SK-N-SH (cell line): ENCODE measurements around the gene CEP44. TPM values are rescaled to one million over a fixed set of nuclear protein-coding genes. Genes with fewer than 3 reads are reported as not detected.

ENCODE experiments used
- CTCF ChIA-PET: fragments of 300-600, 350-600 bp; formaldehyde crosslinking; extraction: SDS; loops from one replicate; lab custom pipeline; 2021; lab: Yijun Ruan, JAX
- POLR2A ChIA-PET: fragments of 350-600 bp; sonication (Branson Sonifier 250); formaldehyde crosslinking; extraction: SDS; loops from one replicate; lab custom pipeline; 2020; ENCODE audit warnings: antibody characterized with exemption, inconsistent platforms; lab: Yijun Ruan, JAX
- DNase-seq: peaks from one replicate; pipeline ENCODE4 v3.0.0; 2012
- H2AFZ ChIP-seq: fragments of 200-600 bp; sonication (generic); 2 replicates; pipeline ENCODE4 v1.8.1; 2016; ENCODE audit warnings: antibody characterized with exemption, mild to moderate bottlenecking, low read depth
- H3F3A ChIP-seq: fragments of 200-600 bp; sonication (generic); replicated peaks from 2 replicates; pipeline ENCODE3; 2016; ENCODE audit warnings: antibody characterized with exemption, mild to moderate bottlenecking; ENCODE audit not compliant: insufficient read depth
- H3K27ac ChIP-seq, 2 experiments: fragments of 200-500 bp in 1 of 2; fragments of 200-600 bp in 1 of 2; sonication (Bioruptor generic) in 1 of 2; sonication (generic), shearing (Covaris generic) in 1 of 2; 2 replicates each; pipeline versions ENCODE4 v1.5.1 to v1.6.1; 2014 to 2016; ENCODE audit warnings: low read depth in 2 of 2, inconsistent platforms in 1 of 2, low read length in 1 of 2, mild to moderate bottlenecking in 1 of 2, mixed read lengths in 1 of 2
- H3K27me3 ChIP-seq: fragments of 200-600 bp; sonication (generic), shearing (Covaris generic); 2 replicates; pipeline ENCODE4 v1.6.1; 2016; ENCODE audit warnings: mixed run types; ENCODE audit not compliant: insufficient read depth
- H3K36me3 ChIP-seq, 2 experiments: fragments of 200-500 bp in 1 of 2; fragments of 200-600 bp in 1 of 2; sonication (Bioruptor generic) in 1 of 2; sonication (generic) in 1 of 2; replicated peaks in 1 of 2; 2 replicates each; pipeline versions ENCODE3 to v1.5.1; 2014 to 2016; ENCODE audit warnings: low read length in 1 of 2, mild to moderate bottlenecking in 1 of 2; ENCODE audit not compliant: insufficient read depth in 2 of 2, control insufficient read depth in 1 of 2
- H3K4me1 ChIP-seq, 2 experiments: fragments of 200-500 bp in 1 of 2; fragments of 200-600 bp in 1 of 2; sonication (Bioruptor generic) in 1 of 2; sonication (generic), shearing (Covaris generic) in 1 of 2; 2 replicates each; pipeline versions ENCODE4 v1.5.1 to v1.6.1; 2014 to 2016; ENCODE audit warnings: low read depth in 1 of 2, low read length in 1 of 2, mixed run types in 1 of 2; ENCODE audit not compliant: insufficient read depth in 2 of 2, control insufficient read depth in 1 of 2
- H3K4me2 ChIP-seq: fragments of 200-600 bp; sonication (generic), shearing (Covaris generic); 2 replicates; pipeline ENCODE4 v1.6.1; 2017; ENCODE audit warnings: mixed run types
- H3K4me3 ChIP-seq, 2 experiments: fragments of 200-500 bp in 1 of 2; fragments of 200-600 bp in 1 of 2; sonication (Bioruptor generic) in 1 of 2; sonication (generic), shearing (Covaris generic) in 1 of 2; 2 replicates each; pipeline versions ENCODE4 v1.5.1 to v1.8.1; 2014 to 2016; ENCODE audit warnings: low read depth in 2 of 2, inconsistent platforms in 1 of 2, low read length in 1 of 2, mild to moderate bottlenecking in 1 of 2, mixed read lengths in 1 of 2, moderate library complexity in 1 of 2
- H3K79me2 ChIP-seq: fragments of 200-600 bp; sonication (generic); 2 replicates; pipeline ENCODE4 v1.8.1; 2017; ENCODE audit warnings: mild to moderate bottlenecking; ENCODE audit not compliant: insufficient read depth
- H3K9ac ChIP-seq: fragments of 200-600 bp; sonication (generic); 2 replicates; pipeline ENCODE4 v1.6.1; 2017; ENCODE audit warnings: mixed run types
- H3K9me2 ChIP-seq: fragments of 200-600 bp; sonication (generic); 2 replicates; pipeline ENCODE4 v1.6.1; 2017; ENCODE audit warnings: mixed run types
- H3K9me3 ChIP-seq: fragments of 200-600 bp; sonication (generic); 2 replicates; pipeline ENCODE4 v1.6.1; 2017; ENCODE audit warnings: mixed run types, mild to moderate bottlenecking, moderate library complexity
- H4K20me1 ChIP-seq: fragments of 200-600 bp; sonication (generic); 2 replicates; pipeline ENCODE4 v1.6.1; 2017; ENCODE audit warnings: mild to moderate bottlenecking, mixed run types; ENCODE audit not compliant: insufficient read depth
- EP300 ChIP-seq, 2 experiments: IDR thresholded peaks; 2 replicates each; pipeline versions ENCODE4 v1.4.0 to v1.6.1; 2012; ENCODE audit warnings: borderline replicate concordance in 1 of 2, low read depth in 1 of 2, low read length in 1 of 2
- FOSL2 ChIP-seq: IDR thresholded peaks from 2 replicates; pipeline ENCODE4 v1.4.0; 2012; ENCODE audit warnings: low read depth, mild to moderate bottlenecking, moderate library complexity, borderline replicate concordance
- FOXJ3 ChIP-seq: sonication (generic); formaldehyde crosslinking; IDR thresholded peaks from 2 replicates; pipeline ENCODE4 v1.5.1; 2020; ENCODE audit warnings: mild to moderate bottlenecking, missing genetic modification reagents
- FOXM1 ChIP-seq: IDR thresholded peaks from 2 replicates; pipeline ENCODE4 v1.4.0; 2012; ENCODE audit warnings: low read depth, mild to moderate bottlenecking
- GABPA ChIP-seq: IDR thresholded peaks from 2 replicates; pipeline ENCODE4 v1.4.0; 2012; ENCODE audit warnings: low read depth, mild to moderate bottlenecking
- JUND ChIP-seq: IDR thresholded peaks from 2 replicates; pipeline ENCODE4 v1.4.0; 2012
- NFIC ChIP-seq: IDR thresholded peaks from 2 replicates; pipeline ENCODE4 v1.4.0; 2012; ENCODE audit warnings: borderline replicate concordance
- NRF1 ChIP-seq: IDR thresholded peaks from 2 replicates; pipeline ENCODE4 v1.6.1; 2012; ENCODE audit warnings: low read depth, mild to moderate bottlenecking, low read length
- POLR2AphosphoS5 ChIP-seq: IDR thresholded peaks from 2 replicates; pipeline ENCODE4 v1.6.1; 2012; ENCODE audit warnings: low read depth, low read length
- RFX5 ChIP-seq: IDR thresholded peaks from 2 replicates; pipeline ENCODE4 v1.6.1; 2012; ENCODE audit warnings: mild to moderate bottlenecking, improper control_type of control experiment, low read length
- TCF12 ChIP-seq: IDR thresholded peaks from 2 replicates; pipeline ENCODE4 v1.4.0; 2012
- YY1 ChIP-seq: IDR thresholded peaks from 2 replicates; pipeline ENCODE4 v1.4.0; 2012; ENCODE audit warnings: low read depth, mild to moderate bottlenecking
- WGBS: methylation state at CpG from one replicate; pipeline ENCODE4 v1.1.6; 2017; ENCODE audit warnings: low lambda C conversion rate; 5-methylcytosine and 5-hydroxymethylcytosine counted together
- polyA plus RNA-seq, 3 experiments: library from polyadenylated mRNA; depleted of rRNA; stranded (reverse); fragments of >200 nt; gene quantifications; 2 replicates each; pipeline ENCODE4 v1.2.3, GENCODE V29; 2012
- TF ChIP-seq, protein P1 (sequence below): fragments of 150-350 bp; IDR thresholded peaks from 2 replicates; pipeline ENCODE4 v1.6.1; 2016; ENCODE audit warnings: mild to moderate bottlenecking, low read depth, low read length
- TF ChIP-seq, protein P2 (sequence below): IDR thresholded peaks from 2 replicates; pipeline ENCODE4 v1.4.0; 2012; ENCODE audit warnings: low read depth
- TF ChIP-seq, protein P3 (sequence below): IDR thresholded peaks from 2 replicates; pipeline ENCODE4; 2012
- TF ChIP-seq, protein P4 (sequence below): IDR thresholded peaks from 2 replicates; pipeline ENCODE4 v1.6.1; 2012; ENCODE audit warnings: mild to moderate bottlenecking, low read depth, low read length, moderate library complexity

The CEP44 gene
- polyA plus RNA-seq, 1 of the 3 experiments (the other 2 are of a cell fraction) = 3.8 TPM

DNA sequence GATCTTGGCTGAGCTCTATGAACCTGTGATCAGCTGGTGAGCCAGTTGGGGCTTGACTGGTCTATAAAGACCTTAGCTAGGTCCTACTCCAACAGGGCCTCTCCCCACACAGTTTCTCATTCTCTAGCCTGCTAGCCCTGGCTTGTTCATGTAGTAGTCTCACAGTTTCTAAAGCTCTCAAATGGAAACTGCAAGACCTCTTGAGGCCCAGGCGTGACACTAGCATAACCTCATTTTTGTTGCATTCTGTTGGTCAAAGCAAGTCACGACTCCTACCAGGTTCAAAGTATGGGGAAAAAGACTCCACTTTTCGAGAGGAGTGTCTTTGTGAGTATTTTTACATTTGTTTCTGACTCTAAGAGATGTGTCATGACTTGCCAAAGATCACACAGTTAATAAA lies 50.9 kb downstream of the CEP44 start:
- TF ChIP-seq, protein P1, sequence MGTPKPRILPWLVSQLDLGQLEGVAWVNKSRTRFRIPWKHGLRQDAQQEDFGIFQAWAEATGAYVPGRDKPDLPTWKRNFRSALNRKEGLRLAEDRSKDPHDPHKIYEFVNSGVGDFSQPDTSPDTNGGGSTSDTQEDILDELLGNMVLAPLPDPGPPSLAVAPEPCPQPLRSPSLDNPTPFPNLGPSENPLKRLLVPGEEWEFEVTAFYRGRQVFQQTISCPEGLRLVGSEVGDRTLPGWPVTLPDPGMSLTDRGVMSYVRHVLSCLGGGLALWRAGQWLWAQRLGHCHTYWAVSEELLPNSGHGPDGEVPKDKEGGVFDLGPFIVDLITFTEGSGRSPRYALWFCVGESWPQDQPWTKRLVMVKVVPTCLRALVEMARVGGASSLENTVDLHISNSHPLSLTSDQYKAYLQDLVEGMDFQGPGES = no peak
- TF ChIP-seq, protein P2, sequence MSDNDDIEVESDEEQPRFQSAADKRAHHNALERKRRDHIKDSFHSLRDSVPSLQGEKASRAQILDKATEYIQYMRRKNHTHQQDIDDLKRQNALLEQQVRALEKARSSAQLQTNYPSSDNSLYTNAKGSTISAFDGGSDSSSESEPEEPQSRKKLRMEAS = no peak
- TF ChIP-seq EP300 (IDR thresholded peaks at IDR 0.05; ENCODE audit: borderline replicate concordance in 1 of 2, low read depth in 1 of 2, low read length in 1 of 2) (no peak), RFX5 (no peak), FOXM1 (no peak), FOXJ3 (CRISPR knock-in tag) (no peak), YY1 (no peak), NRF1 (no peak), TCF12 (no peak)
- TF ChIP-seq, protein P3, sequence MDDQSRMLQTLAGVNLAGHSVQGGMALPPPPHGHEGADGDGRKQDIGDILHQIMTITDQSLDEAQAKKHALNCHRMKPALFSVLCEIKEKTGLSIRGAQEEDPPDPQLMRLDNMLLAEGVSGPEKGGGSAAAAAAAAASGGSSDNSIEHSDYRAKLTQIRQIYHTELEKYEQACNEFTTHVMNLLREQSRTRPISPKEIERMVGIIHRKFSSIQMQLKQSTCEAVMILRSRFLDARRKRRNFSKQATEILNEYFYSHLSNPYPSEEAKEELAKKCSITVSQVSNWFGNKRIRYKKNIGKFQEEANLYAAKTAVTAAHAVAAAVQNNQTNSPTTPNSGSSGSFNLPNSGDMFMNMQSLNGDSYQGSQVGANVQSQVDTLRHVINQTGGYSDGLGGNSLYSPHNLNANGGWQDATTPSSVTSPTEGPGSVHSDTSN = no peak
- H3K79me2 ChIP-seq = no peaks in the 10 kb centered on the region
- WGBS = 83% methylated on average over 3 of the region's 3 CpGs
- no peaks in the 10 kb centered on the region for H3K36me3 ChIP-seq
- H3K4me3 ChIP-seq = no peak overlapping the region
- no peaks in the 10 kb centered on the region for H3K9me2 ChIP-seq
- H3K9ac ChIP-seq = no peak overlapping the region
- H3K4me2 ChIP-seq = no peak overlapping the region
- POLR2A ChIA-PET = no interaction called here
- H3F3A ChIP-seq = peaks cover under 1% of the 10 kb centered on the region
- H3K27me3 ChIP-seq = no peaks in the 10 kb centered on the region
- no peak overlapping the region for H3K27ac ChIP-seq
- CTCF ChIA-PET = interaction anchor here (1.1 kb wide), 1 partner anchor 297 kb away, joined by 5 read pairs; no protein-coding TSS in a partner anchor
- H2AFZ ChIP-seq = no peak overlapping the region
- H3K9me3 ChIP-seq = no peaks in the 10 kb centered on the region
- no peaks in the 10 kb centered on the region; a peak in 1 of 4 replicates for H3K4me1 ChIP-seq
- no peak for DNase-seq
- no peaks in the 10 kb centered on the region for H4K20me1 ChIP-seq

DNA sequence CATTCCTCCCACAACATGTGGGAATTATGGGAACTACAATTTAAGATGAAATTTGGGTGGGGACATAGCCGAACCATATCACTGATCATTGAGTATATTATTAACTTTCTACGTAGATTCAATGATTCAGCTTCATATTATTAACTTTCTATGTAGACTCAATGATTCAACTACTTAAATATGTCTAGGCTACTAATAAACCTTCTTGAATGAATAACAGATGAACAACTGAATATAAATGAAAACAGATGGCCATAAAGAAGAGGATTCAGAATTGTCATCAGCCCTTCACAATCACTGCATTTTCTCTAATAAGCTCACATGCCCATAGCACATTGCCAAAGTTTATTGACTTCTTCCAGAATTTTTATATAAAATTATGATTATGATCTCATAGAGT lies 57.0 kb downstream of the CEP44 start:
- no peaks in the 10 kb centered on the region for H3K9me2 ChIP-seq
- no peaks in the 10 kb centered on the region for H4K20me1 ChIP-seq
- H3F3A ChIP-seq = no peaks in the 10 kb centered on the region
- no peak overlapping the region for H3K9ac ChIP-seq
- no peaks in the 10 kb centered on the region for H3K27me3 ChIP-seq
- ChIA-PET CTCF (no interaction called here), POLR2A (no interaction called here)
- peak overlapping the region in 1 of 2 experiments; percentile 63; a peak in 1 of 4 replicates for H3K27ac ChIP-seq
- no peaks in the 10 kb centered on the region for H3K36me3 ChIP-seq
- TF ChIP-seq, protein P4, sequence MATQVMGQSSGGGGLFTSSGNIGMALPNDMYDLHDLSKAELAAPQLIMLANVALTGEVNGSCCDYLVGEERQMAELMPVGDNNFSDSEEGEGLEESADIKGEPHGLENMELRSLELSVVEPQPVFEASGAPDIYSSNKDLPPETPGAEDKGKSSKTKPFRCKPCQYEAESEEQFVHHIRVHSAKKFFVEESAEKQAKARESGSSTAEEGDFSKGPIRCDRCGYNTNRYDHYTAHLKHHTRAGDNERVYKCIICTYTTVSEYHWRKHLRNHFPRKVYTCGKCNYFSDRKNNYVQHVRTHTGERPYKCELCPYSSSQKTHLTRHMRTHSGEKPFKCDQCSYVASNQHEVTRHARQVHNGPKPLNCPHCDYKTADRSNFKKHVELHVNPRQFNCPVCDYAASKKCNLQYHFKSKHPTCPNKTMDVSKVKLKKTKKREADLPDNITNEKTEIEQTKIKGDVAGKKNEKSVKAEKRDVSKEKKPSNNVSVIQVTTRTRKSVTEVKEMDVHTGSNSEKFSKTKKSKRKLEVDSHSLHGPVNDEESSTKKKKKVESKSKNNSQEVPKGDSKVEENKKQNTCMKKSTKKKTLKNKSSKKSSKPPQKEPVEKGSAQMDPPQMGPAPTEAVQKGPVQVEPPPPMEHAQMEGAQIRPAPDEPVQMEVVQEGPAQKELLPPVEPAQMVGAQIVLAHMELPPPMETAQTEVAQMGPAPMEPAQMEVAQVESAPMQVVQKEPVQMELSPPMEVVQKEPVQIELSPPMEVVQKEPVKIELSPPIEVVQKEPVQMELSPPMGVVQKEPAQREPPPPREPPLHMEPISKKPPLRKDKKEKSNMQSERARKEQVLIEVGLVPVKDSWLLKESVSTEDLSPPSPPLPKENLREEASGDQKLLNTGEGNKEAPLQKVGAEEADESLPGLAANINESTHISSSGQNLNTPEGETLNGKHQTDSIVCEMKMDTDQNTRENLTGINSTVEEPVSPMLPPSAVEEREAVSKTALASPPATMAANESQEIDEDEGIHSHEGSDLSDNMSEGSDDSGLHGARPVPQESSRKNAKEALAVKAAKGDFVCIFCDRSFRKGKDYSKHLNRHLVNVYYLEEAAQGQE = no peak
- TF ChIP-seq, protein P3 = peak; percentile 62
- TF ChIP-seq, protein P1 = no peak
- TF ChIP-seq FOSL2 = peak; percentile 57
- peak; percentile 95 for TF ChIP-seq TCF12
- TF ChIP-seq JUND = peak; percentile 66
- peak; percentile 40; the same call in 1 of the 2 replicates for TF ChIP-seq NFIC
- no peak for TF ChIP-seq GABPA
- peak; percentile 57; the same call in 1 of the 2 replicates for TF ChIP-seq POLR2AphosphoS5
- TF ChIP-seq EP300 (IDR thresholded peaks at IDR 0.05; ENCODE audit: borderline replicate concordance in 1 of 2, low read depth in 1 of 2, low read length in 1 of 2) = peak in 1 of 2 experiments; percentile 37; a peak in 1 of 4 replicates
- H3K9me3 ChIP-seq = no peaks in the 10 kb centered on the region
- no peak for DNase-seq
- H3K4me1 ChIP-seq = peaks cover 0 to 2% of the 10 kb centered on the region in 2 experiments; a peak in 1 of 4 replicates
- H3K79me2 ChIP-seq = no peaks in the 10 kb centered on the region
- H2AFZ ChIP-seq = no peak overlapping the region
- no peak overlapping the region for H3K4me3 ChIP-seq
- WGBS = 4% methylated on average over 2 of the region's 2 CpGs
- no peak overlapping the region for H3K4me2 ChIP-seq
